ENCODE data around the gene ABHD8. TPM values are rescaled to one million over a fixed set of nuclear protein-coding genes. Genes with fewer than 3 reads are reported as not detected.

ABHD8 gene
- total and polyA plus RNA-seq, 2 of the 13 experiments (the other 11 are each of a cell fraction or from before 2014, with no cell fraction given) = 6.3 to 7.2 TPM

GRCh38 chr19:17243211-17243829 lies 59.9 kb downstream of the ABHD8 start (continued):
- TF ChIP-seq ZNF256 (CRISPR knock-in tag; conservative IDR thresholded peaks at IDR 0.05) (no peak), ZNF737 (CRISPR knock-in tag; IDR thresholded peaks at IDR 0.05; ENCODE audit: borderline replicate concordance) (no peak), ZBTB1 (CRISPR knock-in tag; IDR thresholded peaks at IDR 0.05; ENCODE audit: borderline replicate concordance) (no peak), THAP7 (CRISPR knock-in tag; IDR thresholded peaks at IDR 0.05) (0 out of 2 replicates have a peak, but pooled peaks have one; percentile 67), FOXM1 (CRISPR knock-in tag; IDR thresholded peaks at IDR 0.05) (no peak), NFIC (IDR thresholded peaks at IDR 0.05; ENCODE audit: low read length) (no peak), GMEB1 (CRISPR knock-in tag; IDR thresholded peaks at IDR 0.05; ENCODE audit: borderline replicate concordance) (peak; percentile 27; the same call in 1 of the 2 replicates), FOSL1 (CRISPR knock-in tag; IDR thresholded peaks at IDR 0.05; ENCODE audit: borderline replicate concordance) (no peak), ZNF776 (CRISPR knock-in tag; IDR thresholded peaks at IDR 0.05) (no peak), ZNF605 (CRISPR knock-in tag; IDR thresholded peaks at IDR 0.05) (no peak), ZBTB3 (CRISPR knock-in tag; IDR thresholded peaks at IDR 0.05; ENCODE audit: borderline replicate concordance, low read depth) (no peak), ETV6 (CRISPR knock-in tag; conservative IDR thresholded peaks at IDR 0.05) (no peak), RELA (CRISPR knock-in tag; IDR thresholded peaks at IDR 0.05) (no peak), ZNF570 (CRISPR knock-in tag; IDR thresholded peaks at IDR 0.05; ENCODE audit: borderline replicate concordance) (no peak), ZNF704 (CRISPR knock-in tag; IDR thresholded peaks at IDR 0.05; ENCODE audit: borderline replicate concordance) (no peak), ZNF883 (CRISPR knock-in tag; IDR thresholded peaks at IDR 0.05; ENCODE audit: not compliant biosample characterization) (peak; percentile 13), RFX3 (CRISPR knock-in tag; IDR thresholded peaks at IDR 0.05) (no peak), CBX1 (IDR thresholded peaks at IDR 0.05; ENCODE audit: low read depth) (no peak), ZBTB7A (CRISPR knock-in tag; IDR thresholded peaks at IDR 0.05) (no peak), ZNF207 (IDR thresholded peaks at IDR 0.05; ENCODE audit: borderline replicate concordance) (no peak), ATF5 (CRISPR knock-in tag; IDR thresholded peaks at IDR 0.05; ENCODE audit: low read depth) (no peak), DPF2 (CRISPR knock-in tag; IDR thresholded peaks at IDR 0.05; ENCODE audit: borderline replicate concordance, low read depth) (no peak), ZNF644 (CRISPR knock-in tag; IDR thresholded peaks at IDR 0.05; ENCODE audit: low read depth) (no peak), MIER3 (CRISPR knock-in tag; IDR thresholded peaks at IDR 0.05; ENCODE audit: borderline replicate concordance) (no peak), ZNF30 (CRISPR knock-in tag; IDR thresholded peaks at IDR 0.05) (no peak)
